Neuronal stem cell (in vitro differentiated cells): ENCODE data around the gene CNNM2.
A peak's percentile ranks its signal among the peaks of the same experiment; 100 is the strongest.

Experiments
- DNase-seq: peaks from one replicate; pipeline ENCODE4 v3.0.0-alpha.2; 2013; ENCODE audit warnings: low spot score
- H2AFZ ChIP-seq: one replicate; pipeline ENCODE4 v1.6.1; 2013; ENCODE audit warnings: mild to moderate bottlenecking, low read length, inconsistent platforms
- H2AK5ac ChIP-seq: 2 replicates; pipeline ENCODE4 v1.6.1; 2013; ENCODE audit warnings: low read depth, mild to moderate bottlenecking, inconsistent platforms, low read length, moderate library complexity, mixed read lengths
- H2BK120ac ChIP-seq: 2 replicates; pipeline ENCODE4 v1.6.1; 2013; ENCODE audit warnings: low read depth, mild to moderate bottlenecking, inconsistent platforms, low read length, moderate library complexity, mixed read lengths
- H2BK12ac ChIP-seq: one replicate; pipeline ENCODE4 v1.6.1; 2013; ENCODE audit warnings: low read length, inconsistent platforms
- H2BK15ac ChIP-seq: 2 replicates; pipeline ENCODE4 v1.6.1; 2013; ENCODE audit warnings: mild to moderate bottlenecking, low read length, inconsistent platforms, mixed read lengths
- H2BK5ac ChIP-seq: one replicate; pipeline ENCODE4 v1.6.1; 2013; ENCODE audit warnings: inconsistent platforms, mild to moderate bottlenecking, low read length, moderate library complexity
- H3K14ac ChIP-seq: one replicate; pipeline ENCODE4 v1.6.1; 2013; ENCODE audit warnings: low read length, inconsistent platforms
- H3K18ac ChIP-seq: 2 replicates; pipeline ENCODE4 v1.6.1; 2013; ENCODE audit warnings: low read length, inconsistent platforms
- H3K23ac ChIP-seq: 2 replicates; pipeline ENCODE4 v1.6.1; 2013; ENCODE audit warnings: low read depth, mild to moderate bottlenecking, mixed read lengths, low read length, inconsistent platforms; ENCODE audit not compliant: poor library complexity
- H3K27ac ChIP-seq: replicated peaks from 3 replicates; pipeline ENCODE4 v1.5.1; 2013; ENCODE audit warnings: low read length, inconsistent platforms
- H3K27me3 ChIP-seq, 3 experiments: 2 replicates each; pipeline ENCODE4 v1.6.1; 2013; ENCODE audit warnings: low read length in 3 of 3, mild to moderate bottlenecking in 2 of 3, inconsistent platforms in 1 of 3, low read depth in 1 of 3, mixed read lengths in 1 of 3, moderate library complexity in 1 of 3; ENCODE audit not compliant: control insufficient read depth in 3 of 3, insufficient read depth in 3 of 3
- H3K36me3 ChIP-seq, 2 donors: replicated peaks in 1 of 2; 2 replicates each; pipeline ENCODE4 v1.6.1; 2013; ENCODE audit warnings: low read length in 2 of 2; ENCODE audit not compliant: control insufficient read depth in 2 of 2, insufficient read depth in 2 of 2
- H3K4ac ChIP-seq: 2 replicates; pipeline ENCODE4 v1.6.1; 2013; ENCODE audit warnings: inconsistent platforms, mild to moderate bottlenecking, low read length, moderate library complexity
- H3K4me1 ChIP-seq, 2 donors: 1 replicate in 1 of 2; 2 replicates in 1 of 2; pipeline ENCODE4 v1.6.1; 2013; ENCODE audit warnings: low read length in 2 of 2, low read depth in 1 of 2; ENCODE audit not compliant: control insufficient read depth in 2 of 2, insufficient read depth in 1 of 2
- H3K4me2 ChIP-seq: one replicate; pipeline ENCODE4 v1.6.1; 2013; ENCODE audit warnings: mild to moderate bottlenecking, low read length, inconsistent platforms; ENCODE audit not compliant: insufficient read depth, poor library complexity, severe bottlenecking
- H3K4me3 ChIP-seq, 2 donors: 2 replicates each; pipeline ENCODE4 v1.5.1; 2013; ENCODE audit warnings: low read length in 2 of 2, mild to moderate bottlenecking in 2 of 2, inconsistent platforms in 1 of 2, moderate library complexity in 1 of 2
- H3K79me1 ChIP-seq: one replicate; pipeline ENCODE4 v1.6.1; 2013; ENCODE audit warnings: low read depth, mild to moderate bottlenecking, inconsistent platforms, low read length, moderate library complexity
- H3K9ac ChIP-seq: one replicate; pipeline ENCODE4 v1.6.1; 2013; ENCODE audit warnings: mild to moderate bottlenecking, low read depth, low read length, inconsistent platforms; ENCODE audit not compliant: poor library complexity
- H3K9me3 ChIP-seq, 2 donors: replicated peaks in 1 of 2; 2 replicates each; pipeline versions ENCODE3 to v1.6.1; 2013; ENCODE audit warnings: low read length in 2 of 2, mild to moderate bottlenecking in 2 of 2, inconsistent platforms in 1 of 2, low read depth in 1 of 2, mixed read lengths in 1 of 2, moderate library complexity in 1 of 2; ENCODE audit not compliant: control insufficient read depth in 2 of 2, insufficient read depth in 1 of 2
- H4K8ac ChIP-seq: one replicate; pipeline ENCODE4 v1.6.1; 2013; ENCODE audit warnings: low read depth, mild to moderate bottlenecking, inconsistent platforms, low read length, moderate library complexity
- H4K91ac ChIP-seq: one replicate; pipeline ENCODE4 v1.6.1; 2013; ENCODE audit warnings: low read length, low read depth, mild to moderate bottlenecking, inconsistent platforms; ENCODE audit not compliant: poor library complexity
- WGBS, 2 donors: extraction: QIAGEN DNeasy Blood & Tissue Kit; methylation state at CpG; one replicate each; pipeline ENCODE4 v1.1.7; 2013; ENCODE audit warnings: missing lambda C conversion rate in 2 of 2, mixed read lengths in 1 of 2; ENCODE audit not compliant: insufficient read length in 2 of 2, insufficient replicate concordance in 1 of 2; ENCODE audit errors: extremely low coverage in 2 of 2; 5-methylcytosine and 5-hydroxymethylcytosine counted together

Gene CNNM2

DNA sequence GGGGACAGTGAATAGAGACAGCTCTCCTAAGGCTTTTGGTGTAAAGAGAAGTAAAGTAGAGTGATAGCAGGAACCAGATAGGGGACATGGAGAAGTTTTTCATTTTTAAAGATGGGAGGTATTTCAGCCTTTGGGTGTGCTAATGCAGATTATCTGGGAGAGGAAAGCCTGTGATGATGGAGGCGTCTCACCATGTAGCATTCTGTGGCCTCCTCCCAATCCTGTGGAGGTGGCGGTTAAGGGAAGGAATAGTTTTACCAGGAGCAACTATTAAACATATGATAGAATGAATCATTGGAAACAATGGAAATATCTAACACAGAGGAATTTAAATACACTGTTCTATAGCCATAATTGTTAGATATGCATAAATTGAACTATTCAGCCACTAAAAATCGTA, 101.3 kb downstream of the CNNM2 start:
- Histone ChIP-seq H3K14ac (no peak overlapping the region), H3K23ac (no peak overlapping the region), H3K4ac (no peak overlapping the region), H3K18ac (no peak overlapping the region), H3K27ac (no peak overlapping the region), H4K91ac (no peak overlapping the region), H3K27me3 (no peaks in the 10 kb centered on the region), H2BK5ac (no peak overlapping the region), H4K8ac (no peak overlapping the region), H2AK5ac (no peak overlapping the region), H3K9ac (no peak overlapping the region), H3K4me2 (no peak overlapping the region), H2BK12ac (no peak overlapping the region), H3K36me3 (no peaks in the 10 kb centered on the region), H3K4me3 (no peak overlapping the region), H2BK120ac (no peak overlapping the region), H3K79me1 (no peaks in the 10 kb centered on the region), H3K9me3 (no peaks in the 10 kb centered on the region), H2AFZ (no peak overlapping the region), H2BK15ac (no peak overlapping the region), H3K4me1 (peaks cover 7 to 11% of the 10 kb centered on the region in 2 donors)
- no CpG with 5 or more reads among the region's 3 CpGs for WGBS, 2 donors
- no peak for DNase-seq

DNA sequence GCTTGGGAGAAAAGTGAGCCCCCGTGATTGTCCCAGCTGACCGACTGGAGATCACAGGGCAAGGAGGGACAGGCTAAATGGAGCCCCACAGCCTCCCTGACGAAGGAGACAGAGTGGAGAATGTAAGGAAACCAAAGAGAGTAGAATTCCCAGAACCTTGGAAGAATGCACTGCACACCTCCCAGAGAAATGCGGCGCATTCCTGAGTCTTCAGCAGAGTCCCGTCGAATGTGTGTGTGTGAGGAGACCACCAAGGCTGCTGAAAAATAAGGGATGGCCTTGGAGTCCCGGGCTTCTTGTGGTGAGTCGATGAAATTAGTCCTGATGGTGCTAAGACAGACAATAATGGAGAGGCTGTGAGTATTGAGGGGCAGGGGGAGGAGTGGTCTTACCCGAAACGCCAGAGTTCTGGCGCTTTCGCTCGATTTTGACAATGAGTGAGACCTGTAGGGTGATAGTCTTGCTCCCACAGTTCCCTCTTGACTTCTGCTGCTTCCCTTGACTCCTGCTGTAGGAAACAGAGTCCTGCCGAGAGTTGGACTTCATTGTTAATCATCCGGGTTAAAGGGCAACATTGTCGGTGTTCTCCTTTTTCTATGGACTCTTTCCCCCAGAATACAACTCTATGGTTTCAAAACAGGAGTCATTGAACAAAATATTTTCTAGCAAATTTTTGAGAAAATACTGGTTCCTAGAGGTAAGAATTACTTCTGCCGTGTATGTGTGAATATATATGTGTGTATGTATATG, 103.2 kb downstream of the CNNM2 start:
- no peak overlapping the region for H3K18ac ChIP-seq
- no peak overlapping the region for H3K4me3 ChIP-seq
- no peak overlapping the region for H3K4ac ChIP-seq
- no peak overlapping the region for H4K8ac ChIP-seq
- no peaks in the 10 kb centered on the region for H3K79me1 ChIP-seq
- no peak overlapping the region for H2BK12ac ChIP-seq
- H3K4me2 ChIP-seq: no peak overlapping the region
- H3K27me3 ChIP-seq: no peaks in the 10 kb centered on the region
- no peaks in the 10 kb centered on the region for H3K9me3 ChIP-seq
- H2BK15ac ChIP-seq: no peak overlapping the region
- no peak overlapping the region for H2AK5ac ChIP-seq
- no peak overlapping the region for H2BK5ac ChIP-seq
- peak; percentile 9 for DNase-seq
- H2AFZ ChIP-seq: no peak overlapping the region
- peaks cover 7 to 11% of the 10 kb centered on the region in 2 donors for H3K4me1 ChIP-seq
- no peak overlapping the region for H3K9ac ChIP-seq
- no peak overlapping the region for H3K27ac ChIP-seq
- no CpG with 5 or more reads among the region's 18 CpGs for WGBS, 2 donors
- H3K36me3 ChIP-seq: peaks cover 0 to 2% of the 10 kb centered on the region in 2 donors
- no peak overlapping the region for H3K14ac ChIP-seq
- H3K23ac ChIP-seq: no peak overlapping the region
- H2BK120ac ChIP-seq: no peak overlapping the region
- no peak overlapping the region for H4K91ac ChIP-seq

GRCh38 chr10:103021900-103022293, 103.8 kb downstream of the CNNM2 start:
- Histone ChIP-seq H3K36me3 (peaks cover 0 to 2% of the 10 kb centered on the region in 2 donors), H2BK15ac (no peak overlapping the region), H3K14ac (no peak overlapping the region), H3K4me3 (no peak overlapping the region), H2BK120ac (no peak overlapping the region), H2AK5ac (no peak overlapping the region), H3K27me3 (no peaks in the 10 kb centered on the region), H2BK12ac (no peak overlapping the region), H4K91ac (no peak overlapping the region), H3K23ac (no peak overlapping the region), H3K4me2 (no peak overlapping the region), H3K4ac (no peak overlapping the region), H4K8ac (no peak overlapping the region), H3K4me1 (peaks cover 7 to 9% of the 10 kb centered on the region in 2 donors), H3K79me1 (no peaks in the 10 kb centered on the region), H3K27ac (no peak overlapping the region), H3K18ac (no peak overlapping the region), H3K9me3 (no peaks in the 10 kb centered on the region), H2BK5ac (no peak overlapping the region), H3K9ac (no peak overlapping the region), H2AFZ (no peak overlapping the region)
- no CpG with 5 or more reads among the region's 5 CpGs for WGBS, 2 donors
- no peak for DNase-seq

DNA sequence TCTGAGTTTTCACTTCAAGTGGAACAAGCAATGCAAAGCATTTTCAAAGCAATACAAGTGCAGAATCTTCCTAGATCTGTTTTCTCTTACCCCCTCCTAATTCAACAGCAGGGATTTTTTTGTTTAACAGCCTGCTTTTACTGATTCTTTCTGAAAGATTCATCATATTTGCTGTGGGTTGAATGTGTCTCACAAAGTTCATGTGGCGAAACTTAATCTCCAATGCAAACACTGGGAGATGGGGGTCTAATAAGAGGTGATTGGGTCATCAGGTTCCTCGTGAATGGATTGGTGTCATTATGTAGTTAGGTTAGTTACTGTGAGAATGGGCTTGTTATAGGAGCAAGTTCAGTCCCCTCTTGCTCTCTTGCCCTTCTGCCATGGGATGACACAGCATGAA, 107.6 kb downstream of the CNNM2 start:
- Histone ChIP-seq H3K4me1 (peaks cover 5 to 7% of the 10 kb centered on the region in 2 donors), H2BK120ac (no peak overlapping the region), H3K4me3 (no peak overlapping the region), H3K27me3 (no peaks in the 10 kb centered on the region), H3K27ac (no peak overlapping the region), H4K91ac (no peak overlapping the region), H3K23ac (no peak overlapping the region), H3K14ac (no peak overlapping the region), H2BK12ac (no peak overlapping the region), H3K79me1 (no peaks in the 10 kb centered on the region), H3K9me3 (no peaks in the 10 kb centered on the region), H2BK5ac (no peak overlapping the region), H3K4me2 (no peak overlapping the region), H3K36me3 (peaks cover 0 to 2% of the 10 kb centered on the region in 2 donors), H3K9ac (no peak overlapping the region), H4K8ac (no peak overlapping the region), H3K18ac (no peak overlapping the region), H2AFZ (no peak overlapping the region), H3K4ac (no peak overlapping the region), H2AK5ac (no peak overlapping the region), H2BK15ac (no peak overlapping the region)
- DNase-seq: no peak
- no CpG with 5 or more reads among the region's 2 CpGs for WGBS, 2 donors
